GM12872 (cell line): Measurements from ENCODE around the gene DHX8.

ENCODE experiments used
- TF ChIP-seq, protein P1 (sequence below): IDR thresholded peaks from 3 replicates; pipeline ENCODE4 v1.5.1; 2011; ENCODE audit warnings: low read depth, mild to moderate bottlenecking, low read length, moderate library complexity; ENCODE audit not compliant: insufficient read depth

The DHX8 gene

DNA sequence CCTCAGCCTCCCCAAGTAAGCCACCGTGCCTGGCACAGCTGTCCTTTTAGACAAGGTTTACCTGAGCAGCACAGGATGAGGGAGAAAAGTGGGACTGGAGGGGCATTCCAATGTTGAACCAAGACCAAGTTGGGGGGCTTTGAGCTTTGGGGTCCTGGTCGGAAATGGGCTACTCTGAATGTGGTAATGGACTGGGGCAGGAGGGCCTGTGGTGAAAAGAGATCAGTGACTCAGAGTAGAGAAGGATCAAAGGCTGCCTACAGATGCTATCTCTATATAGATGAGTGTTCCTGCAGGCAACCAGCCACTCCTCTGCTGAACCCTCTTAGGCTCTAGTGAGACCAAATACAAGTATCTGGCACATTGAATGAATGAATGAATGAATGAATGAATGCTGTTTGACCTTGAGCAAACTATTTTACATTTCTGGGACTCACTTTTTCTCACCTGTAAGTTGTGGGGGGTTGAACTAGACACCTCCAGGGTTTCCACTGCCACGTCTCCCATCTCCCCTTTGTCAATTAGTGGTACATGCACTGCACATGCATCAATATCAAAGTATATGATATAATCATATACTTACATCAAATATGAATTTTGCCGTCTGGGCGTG is 88.7 kb downstream of the DHX8 start:
- TF ChIP-seq, protein P1, sequence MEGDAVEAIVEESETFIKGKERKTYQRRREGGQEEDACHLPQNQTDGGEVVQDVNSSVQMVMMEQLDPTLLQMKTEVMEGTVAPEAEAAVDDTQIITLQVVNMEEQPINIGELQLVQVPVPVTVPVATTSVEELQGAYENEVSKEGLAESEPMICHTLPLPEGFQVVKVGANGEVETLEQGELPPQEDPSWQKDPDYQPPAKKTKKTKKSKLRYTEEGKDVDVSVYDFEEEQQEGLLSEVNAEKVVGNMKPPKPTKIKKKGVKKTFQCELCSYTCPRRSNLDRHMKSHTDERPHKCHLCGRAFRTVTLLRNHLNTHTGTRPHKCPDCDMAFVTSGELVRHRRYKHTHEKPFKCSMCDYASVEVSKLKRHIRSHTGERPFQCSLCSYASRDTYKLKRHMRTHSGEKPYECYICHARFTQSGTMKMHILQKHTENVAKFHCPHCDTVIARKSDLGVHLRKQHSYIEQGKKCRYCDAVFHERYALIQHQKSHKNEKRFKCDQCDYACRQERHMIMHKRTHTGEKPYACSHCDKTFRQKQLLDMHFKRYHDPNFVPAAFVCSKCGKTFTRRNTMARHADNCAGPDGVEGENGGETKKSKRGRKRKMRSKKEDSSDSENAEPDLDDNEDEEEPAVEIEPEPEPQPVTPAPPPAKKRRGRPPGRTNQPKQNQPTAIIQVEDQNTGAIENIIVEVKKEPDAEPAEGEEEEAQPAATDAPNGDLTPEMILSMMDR: no peak

DNA sequence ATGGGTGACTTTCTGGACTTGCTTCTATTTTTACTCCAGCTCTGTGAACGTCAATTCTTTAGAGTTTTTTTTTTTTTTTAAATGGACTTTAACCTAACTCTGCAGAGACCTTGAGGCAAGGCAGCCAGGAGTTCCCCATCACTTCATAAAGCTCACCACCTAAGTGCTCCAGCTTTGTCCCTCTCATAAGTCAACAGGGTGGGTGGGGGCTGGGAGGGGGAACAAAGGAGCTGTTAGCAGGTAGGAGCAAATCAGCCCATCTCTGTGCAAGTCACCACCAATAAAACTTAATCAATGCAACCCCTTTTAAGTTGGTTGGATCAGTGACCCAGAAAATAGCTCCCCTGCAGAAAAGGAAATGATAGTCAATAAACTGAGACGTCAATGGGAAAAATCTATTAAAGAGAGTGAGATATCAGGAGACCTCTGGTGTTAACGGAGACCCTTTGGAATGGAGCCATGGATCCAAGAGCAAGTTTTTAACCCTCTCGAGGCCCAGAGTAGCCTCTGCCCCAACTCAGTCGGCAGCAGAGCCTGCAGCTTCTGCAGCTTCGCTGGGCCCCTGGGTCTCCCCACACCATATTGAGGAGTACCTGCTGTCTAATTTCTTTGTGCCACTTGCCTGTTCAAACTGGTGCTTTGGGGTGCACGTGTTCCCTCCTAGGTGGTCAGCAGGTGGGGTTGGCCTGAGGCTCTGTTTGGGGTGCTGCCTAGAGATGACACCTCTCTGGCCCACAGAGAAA is 90.0 kb downstream of the DHX8 start:
- TF ChIP-seq, protein P1: no peak

DNA sequence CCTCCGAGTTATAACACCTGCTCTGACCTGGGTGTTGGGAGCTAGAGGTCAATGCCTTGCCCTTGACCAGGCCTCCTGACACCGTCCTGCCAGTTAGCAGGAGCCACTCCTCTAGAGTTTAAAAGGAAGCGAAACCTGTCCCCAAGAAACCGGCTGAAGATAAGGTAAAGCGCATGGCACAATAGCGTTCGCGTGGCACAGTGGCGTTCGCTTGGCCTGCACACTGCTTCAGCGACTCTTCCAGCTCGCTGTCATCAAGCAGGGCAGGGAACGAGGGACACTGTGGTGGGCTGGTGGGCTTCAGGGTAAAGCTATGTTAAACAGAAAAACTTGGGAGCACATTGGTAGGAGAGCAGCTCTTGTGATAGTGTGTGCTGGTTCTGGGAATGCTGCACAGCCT is 90.6 kb downstream of the DHX8 start:
- TF ChIP-seq, protein P1: no peak

DNA sequence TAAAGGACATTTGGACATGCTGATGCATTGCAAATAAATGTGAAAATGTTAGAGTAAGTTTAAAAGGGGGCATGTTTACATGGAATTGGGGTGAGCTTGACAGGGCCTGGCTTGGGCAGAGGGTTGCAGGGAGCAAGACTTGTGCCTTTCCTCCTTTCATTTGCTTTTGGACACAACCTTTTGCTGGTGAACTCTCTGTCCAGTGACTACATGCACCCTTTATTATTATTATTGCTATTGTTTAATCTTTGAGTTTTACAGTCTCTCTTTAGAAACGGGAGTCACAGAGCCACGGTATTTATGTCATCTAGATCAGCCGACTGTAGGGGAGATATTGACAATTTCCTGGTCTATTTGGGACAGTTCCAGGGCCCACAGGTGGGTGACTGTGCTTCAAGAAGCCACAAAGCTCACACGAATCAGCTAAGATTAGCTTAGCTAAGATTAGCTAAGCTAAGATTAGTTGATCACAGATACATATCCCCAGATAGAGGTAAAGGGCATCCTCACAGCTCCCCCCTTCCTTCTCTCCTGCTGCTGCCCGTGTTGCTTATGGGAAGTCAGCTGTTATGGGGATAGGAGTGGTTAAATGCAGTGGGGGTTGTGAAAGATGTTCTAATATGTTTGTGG is 91.2 kb downstream of the DHX8 start:
- TF ChIP-seq, protein P1: no peak
